KMS-11 (cell line): ENCODE results near the gene ZBTB38.

ENCODE experiments used
- H2AFZ ChIP-seq: fragments of 200-600 bp; sonication (generic); 2 replicates; pipeline ENCODE4 v1.6.1; 2016; ENCODE audit warnings: antibody characterized with exemption, mixed run types, low read depth
- H3K27ac ChIP-seq: fragments of 200-600 bp; sonication (generic); 2 replicates; pipeline ENCODE4 v1.6.1; 2016; ENCODE audit warnings: mild to moderate bottlenecking, mixed run types
- H3K27me3 ChIP-seq: fragments of 200-600 bp; sonication (generic); 2 replicates; pipeline ENCODE4 v1.6.1; 2017; ENCODE audit warnings: mild to moderate bottlenecking, low read depth, mixed run types, moderate library complexity; ENCODE audit not compliant: insufficient read depth
- H3K36me3 ChIP-seq: fragments of 200-600 bp; sonication (generic); 2 replicates; pipeline ENCODE4 v1.6.1; 2017; ENCODE audit warnings: mild to moderate bottlenecking, mixed run types; ENCODE audit not compliant: insufficient read depth
- H3K4me1 ChIP-seq: fragments of 200-600 bp; sonication (generic); 2 replicates; pipeline ENCODE4 v1.6.1; 2016; ENCODE audit warnings: mild to moderate bottlenecking, low read depth, mixed run types; ENCODE audit not compliant: poor library complexity, severe bottlenecking
- H3K4me2 ChIP-seq: fragments of 200-600 bp; sonication (generic); 2 replicates; pipeline ENCODE4 v1.7.0; 2016; ENCODE audit warnings: mild to moderate bottlenecking, mixed run types
- H3K4me3 ChIP-seq: fragments of 200-600 bp; sonication (generic); IDR thresholded peaks from 2 replicates; pipeline ENCODE4 v1.6.1; 2017; ENCODE audit warnings: low read depth, low read length, mixed read lengths; ENCODE audit not compliant: insufficient read depth
- H3K79me2 ChIP-seq: fragments of 200-600 bp; sonication (generic); 2 replicates; pipeline ENCODE4 v1.6.1; 2016; ENCODE audit warnings: low read depth, mixed run types; ENCODE audit not compliant: insufficient read depth
- H3K9ac ChIP-seq: fragments of 200-600 bp; sonication (generic); 2 replicates; pipeline ENCODE4 v1.6.1; 2016; ENCODE audit warnings: mild to moderate bottlenecking, mixed run types
- H4K20me1 ChIP-seq: fragments of 200-600 bp; sonication (generic); 2 replicates; pipeline ENCODE4 v1.6.1; 2016; ENCODE audit warnings: mild to moderate bottlenecking, mixed run types; ENCODE audit not compliant: insufficient read depth
- CTCF ChIP-seq: fragments of 200-600 bp; sonication (generic); conservative IDR thresholded peaks from 2 replicates; pipeline ENCODE4 v1.6.1; 2017; ENCODE audit warnings: low read depth, mild to moderate bottlenecking, antibody characterized with exemption, low read length, moderate library complexity, mixed read lengths

Gene ZBTB38

GRCh38 chr3:141346418-141346817 lies 21.9 kb upstream of the ZBTB38 start:
- Histone ChIP-seq H3K4me1 (no peaks in the 10 kb centered on the region), H4K20me1 (no peaks in the 10 kb centered on the region), H3K4me2 (no peak overlapping the region), H3K36me3 (no peaks in the 10 kb centered on the region), H3K4me3 (no peak overlapping the region), H3K27ac (no peak overlapping the region), H3K79me2 (no peaks in the 10 kb centered on the region), H2AFZ (no peak overlapping the region), H3K9ac (no peak overlapping the region), H3K27me3 (no peaks in the 10 kb centered on the region)
- TF ChIP-seq CTCF = no peak

- no peak overlapping the region for H2AFZ ChIP-seq
- H3K4me2 ChIP-seq = no peak overlapping the region
- no peak overlapping the region for H3K27ac ChIP-seq
- no peaks in the 10 kb centered on the region for H3K27me3 ChIP-seq
- H3K4me1 ChIP-seq = no peaks in the 10 kb centered on the region
- H3K36me3 ChIP-seq = no peaks in the 10 kb centered on the region
- H3K79me2 ChIP-seq = no peaks in the 10 kb centered on the region
- no peak for TF ChIP-seq CTCF
- H3K4me3 ChIP-seq = no peak overlapping the region
- H3K9ac ChIP-seq = no peak overlapping the region
- H4K20me1 ChIP-seq = no peaks in the 10 kb centered on the region
These were observed 21.5 kb upstream of the ZBTB38 start for GRCh38 chr3:141346839-141347238.

- H3K27me3 ChIP-seq = no peaks in the 10 kb centered on the region
- no peak overlapping the region for H3K27ac ChIP-seq
- H3K79me2 ChIP-seq = no peaks in the 10 kb centered on the region
- H3K4me1 ChIP-seq = no peaks in the 10 kb centered on the region
- H2AFZ ChIP-seq = no peak overlapping the region
- no peak for TF ChIP-seq CTCF
- H3K4me3 ChIP-seq = no peak overlapping the region
- no peaks in the 10 kb centered on the region for H3K36me3 ChIP-seq
- H4K20me1 ChIP-seq = no peaks in the 10 kb centered on the region
- no peak overlapping the region for H3K9ac ChIP-seq
- H3K4me2 ChIP-seq = no peak overlapping the region
These were observed 19.5 kb upstream of the ZBTB38 start for GRCh38 chr3:141348837-141349236.

- no peaks in the 10 kb centered on the region for H3K79me2 ChIP-seq
- H3K4me2 ChIP-seq = no peak overlapping the region
- no peak overlapping the region for H3K27ac ChIP-seq
- H2AFZ ChIP-seq = no peak overlapping the region
- H3K4me1 ChIP-seq = no peaks in the 10 kb centered on the region
- TF ChIP-seq CTCF = no peak
- no peak overlapping the region for H3K9ac ChIP-seq
- no peaks in the 10 kb centered on the region for H3K27me3 ChIP-seq
- H3K36me3 ChIP-seq = no peaks in the 10 kb centered on the region
- no peak overlapping the region for H3K4me3 ChIP-seq
- H4K20me1 ChIP-seq = no peaks in the 10 kb centered on the region
These were observed 18.6 kb upstream of the ZBTB38 start for GRCh38 chr3:141349711-141350110.

GRCh38 chr3:141350666-141351065 lies 17.6 kb upstream of the ZBTB38 start:
- H3K27ac ChIP-seq = no peak overlapping the region
- H3K4me2 ChIP-seq = no peak overlapping the region
- no peak overlapping the region for H3K9ac ChIP-seq
- H3K79me2 ChIP-seq = no peaks in the 10 kb centered on the region
- H3K4me3 ChIP-seq = no peak overlapping the region
- no peaks in the 10 kb centered on the region for H3K36me3 ChIP-seq
- no peaks in the 10 kb centered on the region for H4K20me1 ChIP-seq
- TF ChIP-seq CTCF = no peak
- H3K4me1 ChIP-seq = no peaks in the 10 kb centered on the region
- no peaks in the 10 kb centered on the region for H3K27me3 ChIP-seq
- H2AFZ ChIP-seq = no peak overlapping the region
